NCI-H2029 treated with DMSO at 0.1 percent for 48 hours (cell line): Measurements from ENCODE around the gene CADM2.
A peak's percentile ranks its signal among the peaks of the same experiment; 100 is the strongest.
"Not testable (repeated sequence)": the region's sequence is repeated elsewhere in the genome, so short reads cannot be mapped to it uniquely, and the experiment has no call there.

ENCODE experiments used
- DNase-seq: peaks from one replicate; lab custom pipeline; 2025; lab: John Stamatoyannopoulos, UW

CADM2 gene

DNA sequence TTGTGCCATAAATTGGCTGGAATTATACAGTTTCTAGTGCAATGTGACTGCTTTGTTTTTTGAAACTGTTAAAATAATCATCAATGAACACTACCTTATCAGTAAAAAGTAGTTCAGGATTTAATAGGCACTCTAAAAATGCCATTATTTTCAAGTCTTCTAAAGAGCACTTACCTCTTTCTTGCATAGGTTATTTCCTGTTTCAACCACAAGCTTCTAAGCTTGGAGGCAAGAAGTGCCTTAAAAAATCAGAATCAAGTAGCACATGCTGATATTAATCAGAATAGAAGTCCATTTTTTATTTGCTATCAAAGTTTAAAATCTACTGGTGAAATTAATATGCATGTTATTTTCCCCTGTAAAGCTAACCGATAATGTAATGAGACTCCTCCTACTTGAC is 991.6 kb downstream of the CADM2 start:
- DNase-seq = no peak

DNA sequence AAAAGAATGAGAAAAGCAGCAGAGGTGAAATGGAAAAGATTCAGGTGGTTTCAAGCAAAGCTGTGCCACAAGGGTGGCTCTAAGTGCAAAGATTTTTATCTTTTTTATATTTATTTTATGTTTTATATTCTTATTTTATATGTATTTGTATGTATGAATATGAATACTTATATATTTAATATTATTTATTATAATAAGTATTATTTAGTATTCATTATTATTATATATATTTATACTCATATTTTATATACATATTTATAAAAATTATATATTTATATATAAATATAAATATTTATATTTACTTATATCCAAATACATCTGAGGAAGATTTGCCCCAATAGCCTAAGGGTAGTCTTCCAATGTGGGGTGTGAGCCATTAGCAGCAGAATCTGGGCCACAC is 1002.0 kb downstream of the CADM2 start:
- DNase-seq = no peak

GRCh38 chr3:85977615-85978338 is 1019.0 kb downstream of the CADM2 start:
- no peak for DNase-seq

- no peak for DNase-seq
Observed at GRCh38 chr3:85979034-85979433, 1020.2 kb downstream of the CADM2 start.

- not testable (repeated sequence) for DNase-seq
Observed at GRCh38 chr3:85989581-85989980, 1030.8 kb downstream of the CADM2 start.

DNA sequence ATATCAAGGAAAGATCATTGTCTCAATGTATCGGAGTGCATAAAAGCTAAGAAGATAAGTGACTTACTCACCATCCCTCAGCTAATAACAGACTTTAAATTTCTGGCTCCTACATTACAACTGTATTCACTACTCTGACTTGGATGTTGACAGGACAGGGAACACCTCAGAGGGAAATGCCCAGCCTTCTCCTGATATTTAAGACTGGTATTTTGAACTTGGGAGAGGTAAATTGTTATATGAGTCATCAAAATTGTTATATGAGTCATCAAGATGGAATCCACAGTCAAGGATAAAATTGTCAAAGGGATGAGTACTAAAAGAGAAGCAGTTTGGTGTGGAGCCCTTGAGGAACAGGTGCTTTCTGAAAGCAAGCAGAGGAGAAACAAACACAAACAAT is 1070.8 kb downstream of the CADM2 start:
- DNase-seq = no peak

DNA sequence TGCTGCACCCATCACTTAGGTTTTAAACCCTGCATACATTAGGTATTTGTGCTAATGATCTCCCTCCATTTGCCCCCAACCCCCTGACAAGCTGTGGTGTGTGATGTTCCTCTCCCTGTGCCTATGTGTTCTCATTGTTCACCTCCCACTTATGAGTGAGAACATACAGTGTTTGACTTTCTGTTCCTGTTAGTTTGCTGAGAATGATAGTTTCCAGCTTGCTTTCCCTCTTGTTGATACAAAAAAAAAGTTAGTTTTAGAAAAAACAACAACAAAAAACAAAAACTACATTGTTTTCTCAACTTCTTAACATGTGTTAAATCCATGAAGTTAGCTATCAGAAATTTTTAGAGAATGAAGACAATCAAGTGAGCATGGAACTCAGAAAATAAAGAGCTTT is 1079.1 kb downstream of the CADM2 start:
- DNase-seq = no peak

- no peak for DNase-seq
Observed at GRCh38 chr3:86046436-86047136, 1087.8 kb downstream of the CADM2 start.

DNA sequence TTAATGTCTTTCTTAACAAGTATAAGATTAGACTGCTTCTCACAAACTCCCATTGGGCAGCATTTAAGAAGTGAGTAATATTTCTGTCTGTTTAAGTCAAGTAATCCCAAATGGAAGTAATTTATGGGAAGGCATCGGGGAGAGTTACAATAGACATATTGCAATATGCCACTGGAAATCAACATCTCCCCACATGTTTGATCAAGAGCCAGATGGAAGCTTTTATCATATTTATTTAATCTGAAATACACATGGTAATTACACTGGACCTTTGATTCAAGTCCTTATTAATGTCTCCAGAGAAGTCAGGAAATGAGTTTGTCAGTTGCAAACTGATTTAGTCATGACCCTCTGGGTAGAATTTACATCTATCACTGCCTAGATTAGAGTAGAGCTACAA is 1088.4 kb downstream of the CADM2 start:
- no peak for DNase-seq

GRCh38 chr3:86051058-86051457 is 1092.3 kb downstream of the CADM2 start:
- no peak for DNase-seq

- DNase-seq = no peak
Observed at GRCh38 chr3:86056032-86056431, 1097.2 kb downstream of the CADM2 start.

DNA sequence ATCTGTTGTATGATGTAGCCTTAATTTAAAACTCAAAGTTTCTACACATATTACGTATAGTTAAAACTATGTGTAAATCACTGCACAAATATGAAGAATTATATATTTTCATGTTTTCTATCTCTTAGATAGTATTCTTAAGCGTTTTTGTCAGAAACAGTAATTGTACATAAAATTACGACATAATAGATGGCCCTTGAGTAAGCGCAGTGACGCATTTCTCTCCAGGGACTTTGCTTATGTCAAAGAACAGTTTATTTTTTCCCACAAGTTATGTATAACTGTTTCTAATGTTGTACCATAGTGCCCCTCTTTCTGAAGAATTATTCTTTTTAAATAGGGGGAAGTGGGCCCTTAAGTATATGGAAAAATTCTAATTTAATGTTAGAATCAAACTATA is 1098.2 kb downstream of the CADM2 start:
- DNase-seq = no peak

- DNase-seq = no peak
Observed at GRCh38 chr3:86073799-86074198, 1115.0 kb downstream of the CADM2 start.

DNA sequence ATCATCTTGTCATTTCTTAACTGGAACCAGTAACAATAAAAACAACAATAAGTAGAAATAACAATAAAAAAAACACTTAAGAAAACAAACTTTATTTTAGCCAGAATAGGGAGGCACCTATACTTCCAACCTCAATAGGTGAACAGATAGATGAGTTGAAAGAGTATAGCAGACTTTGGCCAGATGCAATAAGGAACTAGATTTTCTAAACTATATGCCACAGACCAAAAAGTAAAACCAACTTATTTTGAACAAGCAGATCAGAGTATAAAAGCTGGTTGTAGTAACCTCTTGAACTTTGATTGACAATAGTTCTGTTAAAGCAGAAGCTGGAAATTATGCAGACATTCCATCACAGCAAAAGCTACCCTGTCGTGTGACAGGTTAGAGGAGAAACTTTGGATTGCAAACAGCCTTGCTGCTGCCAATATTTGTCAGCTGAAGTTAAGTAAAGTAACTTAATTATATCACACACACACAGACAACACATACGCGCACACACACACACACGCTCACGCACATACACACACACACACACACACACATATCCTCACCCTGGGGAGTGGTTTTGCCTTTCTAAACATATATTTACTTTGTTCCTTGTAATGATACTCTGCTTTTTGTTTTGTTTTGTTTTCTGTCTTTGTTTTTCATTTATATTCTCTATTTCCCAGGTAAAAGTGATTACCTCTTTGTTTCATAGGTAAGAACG is 1128.5 kb downstream of the CADM2 start:
- DNase-seq = no peak

DNA sequence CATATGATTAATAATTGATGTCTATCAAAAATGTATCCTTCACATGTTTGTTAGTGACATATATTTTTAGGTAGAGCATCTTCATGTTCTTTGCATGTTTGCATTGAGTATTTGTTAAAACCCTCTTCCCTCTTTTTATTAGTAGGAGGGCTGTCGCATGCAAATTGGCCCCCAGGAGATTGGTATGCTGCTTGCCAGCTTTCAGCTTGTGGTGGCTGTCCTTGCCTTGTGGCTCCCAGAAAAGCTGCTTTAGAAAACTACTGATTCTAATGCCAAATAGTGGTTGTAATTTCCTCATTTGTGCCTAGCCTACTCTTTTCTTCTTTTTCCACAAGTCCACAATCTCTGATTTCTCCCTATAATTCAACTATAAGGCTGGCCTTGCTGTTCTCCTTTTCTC is 1145.4 kb downstream of the CADM2 start:
- no peak for DNase-seq

DNA sequence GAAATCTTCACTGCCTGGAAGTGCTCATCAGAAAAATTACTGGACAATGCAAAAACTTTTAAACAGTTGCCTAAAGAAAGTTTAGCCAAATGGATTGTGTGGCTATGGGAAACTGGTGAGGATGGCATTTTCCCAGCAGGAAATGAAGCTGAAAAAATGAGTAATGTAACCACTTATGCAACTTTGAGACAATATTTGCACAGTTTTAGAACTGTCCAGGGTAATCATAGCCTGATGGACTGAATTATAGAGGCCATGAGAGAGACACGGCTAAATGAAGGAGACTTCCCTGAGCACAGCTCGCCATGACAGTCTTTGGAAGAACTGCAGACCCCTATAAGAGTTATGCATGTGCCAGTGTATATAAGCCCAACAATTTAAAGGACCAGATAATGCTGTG is 1150.6 kb downstream of the CADM2 start:
- DNase-seq = peak; percentile 4
